K562 (cell line): ENCODE data around the gene NYNRIN. TPM values are rescaled to one million over a fixed set of nuclear protein-coding genes. Genes with fewer than 3 reads are reported as not detected.

ENCODE experiments used
- CBX1 ChIP-seq: sonication (generic); IDR thresholded peaks from 2 replicates; pipeline ENCODE4 v1.6.1; 2016; ENCODE audit warnings: antibody characterized with exemption, low read depth, mild to moderate bottlenecking
- FOXA1 ChIP-seq: fragments of 450-650 bp; IDR thresholded peaks from 2 replicates; pipeline ENCODE4 v1.6.1; 2016; ENCODE audit warnings: mild to moderate bottlenecking, borderline replicate concordance
- HDAC1 ChIP-seq, 2 experiments: fragments of 450-650 bp; IDR thresholded peaks; 2 replicates each; pipeline ENCODE4 v1.6.1; 2016 to 2017; ENCODE audit warnings: inconsistent platforms in 1 of 2, mild to moderate bottlenecking in 1 of 2, moderate library complexity in 1 of 2
- HDAC2 ChIP-seq: fragments of 450-650 bp; IDR thresholded peaks from 2 replicates; pipeline ENCODE4 v1.6.1; 2016; ENCODE audit warnings: mild to moderate bottlenecking
- MTA3 ChIP-seq: fragments of 450-650 bp; formaldehyde crosslinking; IDR thresholded peaks from 2 replicates; pipeline ENCODE4 v1.6.1; 2017; ENCODE audit warnings: mild to moderate bottlenecking, borderline replicate concordance
- NR2C1 ChIP-seq, 2 experiments: fragments of 450-650 bp; IDR thresholded peaks; 2 replicates each; pipeline ENCODE4 v1.6.1; 2017; ENCODE audit warnings: mild to moderate bottlenecking in 2 of 2, antibody characterized with exemption in 1 of 2, inconsistent platforms in 1 of 2, missing compliant biosample characterization in 1 of 2, missing genetic modification characterization in 1 of 2
- RBFOX2 ChIP-seq: fragments of 200-400 bp; formaldehyde crosslinking; IDR thresholded peaks from 2 replicates; pipeline ENCODE4 v1.6.1; 2017; ENCODE audit warnings: low read depth, mild to moderate bottlenecking, low read length, moderate library complexity
- RBM14 ChIP-seq: fragments of 200-400 bp; formaldehyde crosslinking; IDR thresholded peaks from 2 replicates; pipeline ENCODE4 v1.6.1; 2018; ENCODE audit warnings: low read depth, mild to moderate bottlenecking, low read length, moderate library complexity, borderline replicate concordance; ENCODE audit not compliant: insufficient read depth
- RBM22 ChIP-seq: fragments of 200-400 bp; formaldehyde crosslinking; IDR thresholded peaks from 2 replicates; pipeline ENCODE4 v1.6.1; 2018; ENCODE audit warnings: low read length, low read depth; ENCODE audit not compliant: poor library complexity, severe bottlenecking
- SREBF2 ChIP-seq: sonication (generic); formaldehyde crosslinking; IDR thresholded peaks from 2 replicates; pipeline ENCODE4 v1.4.0; 2020; ENCODE audit warnings: mild to moderate bottlenecking, missing genetic modification reagents
- TOE1 ChIP-seq, 2 experiments: fragments of 450-650 bp in 1 of 2; sonication (generic) in 1 of 2; formaldehyde crosslinking in 1 of 2; IDR thresholded peaks; 2 replicates each; pipeline versions ENCODE4 v1.7.1 to v1.8.0; 2016 to 2022; ENCODE audit warnings: borderline replicate concordance in 2 of 2, mild to moderate bottlenecking in 2 of 2, antibody characterized with exemption in 1 of 2, inconsistent platforms in 1 of 2, low read depth in 1 of 2, missing genetic modification reagents in 1 of 2, moderate library complexity in 1 of 2
- USF1 ChIP-seq: sonication (generic); formaldehyde crosslinking; IDR thresholded peaks from 2 replicates; pipeline ENCODE4 v1.9.0; 2022; ENCODE audit warnings: mild to moderate bottlenecking, missing genetic modification reagents
- ZBTB43 ChIP-seq: sonication (generic); formaldehyde crosslinking; IDR thresholded peaks from 2 replicates; pipeline ENCODE4 v1.8.0; 2023; ENCODE audit warnings: mild to moderate bottlenecking, missing genetic modification reagents
- ZNF449 ChIP-seq: fragments of 250-450 bp; sonication (Bioruptor Pico); IDR thresholded peaks from 2 replicates; pipeline ENCODE4 v1.8.0; 2022; ENCODE audit warnings: moderate library complexity, mild to moderate bottlenecking, inconsistent platforms
- ZNF511 ChIP-seq: sonication (generic); formaldehyde crosslinking; IDR thresholded peaks from 2 replicates; pipeline ENCODE4 v1.8.0; 2022; ENCODE audit warnings: mild to moderate bottlenecking, missing genetic modification reagents
- ZNF644 ChIP-seq: fragments of 200-800 bp; sonication (Bioruptor generic); IDR thresholded peaks from 2 replicates; pipeline ENCODE4 v1.6.1; 2016; ENCODE audit warnings: low read depth, missing genetic modification characterization, missing compliant biosample characterization
- polyA plus RNA-seq, 8 experiments: library from polyadenylated mRNA; depleted of rRNA in 4 of 8; stranded (reverse) in 5 of 8; unstranded in 3 of 8; fragments of >200 nt; fragmentation: Nextera tagmentation in 2 of 8; fragmentation: Illumina TruSeq in 1 of 8; extraction: Ambion mirVana in 2 of 8; extraction: Trizol in 1 of 8; gene quantifications; 2 replicates each; pipeline versions ENCODE4 v1.2.1 to v1.2.3, GENCODE V29; 2011 to 2014; ENCODE audit warnings: inconsistent platforms in 1 of 8, missing spikeins in 1 of 8
- total RNA-seq, 7 experiments: library from RNA; depleted of rRNA in 6 of 7; stranded (reverse); fragments of >200 nt in 6 of 7; fragmentation: Illumina TruSeq in 2 of 7; extraction: Trizol in 2 of 7; gene quantifications; 2 replicates each; pipeline versions ENCODE4 v1.2.1 to v1.2.3, GENCODE V29; 2011 to 2021; ENCODE audit warnings: low replicate concordance in 1 of 7

NYNRIN gene
- total and polyA plus RNA-seq, 9 of the 15 experiments (the other 6 are each of a cell fraction or from before 2014, with no cell fraction given), result 0.04 to 1.2 (median 0.28) TPM

GRCh38 chr14:24442240-24443052 is 43.6 kb downstream of the NYNRIN start, which contains the start of gene SDR39U1 (continued):
- TF ChIP-seq ZNF449 (no peak), CBX1 (0 out of 2 replicates have a peak, but pooled peaks have one; percentile 44), MTA3 (0 out of 2 replicates have a peak, but pooled peaks have one; percentile 45), NR2C1 (IDR thresholded peaks at IDR 0.05) (peak; percentile 99), NR2C1 (tag; IDR thresholded peaks at IDR 0.05) (peak; percentile 99), RBFOX2 (peak; percentile 86), ZBTB43 (CRISPR knock-in tag) (no peak), SREBF2 (no peak), USF1 (peak; percentile 85), HDAC2 (peak; percentile 23; the same call in 1 of the 2 replicates), RBM22 (no peak), ZNF511 (no peak), FOXA1 (no peak), HDAC1 (IDR thresholded peaks at IDR 0.05) (0 out of 4 replicates have a peak, but pooled peaks of 1 of the 2 experiments have one; percentile 30), ZNF644 (tag) (no peak; the same call in 1 of the 2 replicates), RBM14 (no peak), TOE1 (IDR thresholded peaks at IDR 0.05; ENCODE audit: borderline replicate concordance) (peak; percentile 78; the same call in 1 of the 2 replicates), TOE1 (CRISPR knock-in tag; IDR thresholded peaks at IDR 0.05; ENCODE audit: borderline replicate concordance, low read depth) (0 out of 2 replicates have a peak, but pooled peaks have one; percentile 64)
